Spinal cord (tissue), 10 donors: ENCODE measurements around the gene TMC8. TPM values are rescaled to one million over a fixed set of nuclear protein-coding genes. Genes with fewer than 3 reads are reported as not detected.

Experiments
- DNase-seq, 6 donors: peaks; one replicate each; pipeline versions ENCODE4 v3.0.0 to v3.0.0-alpha.2; 2013 to 2015; ENCODE audit warnings: low spot score in 6 of 6, low read depth in 4 of 6
- H3K27ac ChIP-seq: one replicate; pipeline ENCODE4 v1.5.1; 2013; ENCODE audit warnings: low read depth, low read length, control low read depth
- H3K27me3 ChIP-seq: one replicate; pipeline ENCODE4 v1.6.1; 2013; ENCODE audit warnings: low read length; ENCODE audit not compliant: control insufficient read depth, insufficient read depth
- H3K36me3 ChIP-seq: one replicate; pipeline ENCODE4 v1.6.1; 2013; ENCODE audit warnings: low read length; ENCODE audit not compliant: control insufficient read depth, insufficient read depth
- H3K4me1 ChIP-seq: one replicate; pipeline ENCODE4 v1.6.1; 2013; ENCODE audit warnings: low read length; ENCODE audit not compliant: control insufficient read depth, insufficient read depth
- H3K4me3 ChIP-seq: one replicate; pipeline ENCODE4 v1.5.1; 2013; ENCODE audit warnings: low read depth, low read length, control low read depth
- H3K9me3 ChIP-seq: one replicate; pipeline ENCODE4 v1.6.1; 2013; ENCODE audit warnings: low read length; ENCODE audit not compliant: control insufficient read depth, insufficient read depth
- WGBS: methylation state at CpG from one replicate; pipeline ENCODE4 v1.1.5; 2013; ENCODE audit warnings: missing lambda C conversion rate; ENCODE audit not compliant: insufficient coverage; 5-methylcytosine and 5-hydroxymethylcytosine counted together
- polyA plus RNA-seq, 2 donors: library from polyadenylated mRNA; unstranded; fragments of 120-200 nt; gene quantifications; one replicate each; pipeline ENCODE4 v1.2.1, GENCODE V29; 2013; ENCODE audit not compliant: insufficient read length in 2 of 2
- total RNA-seq, 2 donors: library from RNA; depleted of rRNA in 1 of 2; stranded (reverse); fragments of 120-200 nt in 1 of 2; fragments of >200 nt in 1 of 2; gene quantifications; one replicate each; pipeline versions ENCODE4 v1.2.3 to v1.2.4, GENCODE V29; 2013 to 2014
- donor health status: healthy.

Gene TMC8
- total and polyA plus RNA-seq, 4 donors, result 2.0 to 6.0 (median 3.9) TPM

GRCh38 chr17:78096093-78096492 lies 34.5 kb upstream of the TMC8 start:
- Histone ChIP-seq H3K4me1 (no peaks in the 10 kb centered on the region), H3K9me3 (no peaks in the 10 kb centered on the region), H3K4me3 (no peak overlapping the region), H3K27me3 (no peaks in the 10 kb centered on the region), H3K27ac (no peak overlapping the region), H3K36me3 (peaks cover 87% of the 10 kb centered on the region)
- no peak for DNase-seq
- 90% methylated on average over 2 of the region's 9 CpGs for WGBS

GRCh38 chr17:78101112-78101511 lies 29.5 kb upstream of the TMC8 start:
- H3K36me3 ChIP-seq, result peaks cover 84% of the 10 kb centered on the region
- no peaks in the 10 kb centered on the region for H3K9me3 ChIP-seq
- no peak for DNase-seq
- H3K4me3 ChIP-seq, result no peak overlapping the region
- no peak overlapping the region for H3K27ac ChIP-seq
- WGBS, result 80% methylated on average over 5 of the region's 5 CpGs
- H3K27me3 ChIP-seq, result no peaks in the 10 kb centered on the region
- H3K4me1 ChIP-seq, result peaks cover 6% of the 10 kb centered on the region

GRCh38 chr17:78101542-78101941 lies 29.0 kb upstream of the TMC8 start:
- WGBS, result 68% methylated on average over 4 of the region's 10 CpGs

GRCh38 chr17:78103311-78103710 lies 27.3 kb upstream of the TMC8 start:
- peaks cover 70% of the 10 kb centered on the region for H3K36me3 ChIP-seq
- DNase-seq, result no peak
- H3K4me3 ChIP-seq, result no peak overlapping the region
- 100% methylated on average over 1 of the region's 4 CpGs for WGBS
- peaks cover 6% of the 10 kb centered on the region for H3K4me1 ChIP-seq
- H3K27ac ChIP-seq, result no peak overlapping the region
- no peaks in the 10 kb centered on the region for H3K9me3 ChIP-seq
- no peaks in the 10 kb centered on the region for H3K27me3 ChIP-seq

More at GRCh38 chr17:78101542-78101941, 29.0 kb upstream of the TMC8 start:
- no peaks in the 10 kb centered on the region for H3K9me3 ChIP-seq
- no peak overlapping the region for H3K27ac ChIP-seq
- no peak for DNase-seq
- peaks cover 82% of the 10 kb centered on the region for H3K36me3 ChIP-seq
- H3K4me1 ChIP-seq, result peaks cover 6% of the 10 kb centered on the region
- no peak overlapping the region for H3K4me3 ChIP-seq
- no peaks in the 10 kb centered on the region for H3K27me3 ChIP-seq

GRCh38 chr17:78104540-78104941 lies 26.0 kb upstream of the TMC8 start:
- 94% methylated on average over 28 of the region's 28 CpGs for WGBS
- Histone ChIP-seq H3K9me3 (no peaks in the 10 kb centered on the region), H3K4me3 (no peak overlapping the region), H3K4me1 (peaks cover 13% of the 10 kb centered on the region), H3K27ac (no peak overlapping the region), H3K27me3 (no peaks in the 10 kb centered on the region), H3K36me3 (peaks cover 72% of the 10 kb centered on the region)
- no peak for DNase-seq

- WGBS, result 54% methylated on average over 7 of the region's 16 CpGs
These were observed 25.5 kb upstream of the TMC8 start for GRCh38 chr17:78105101-78105500.

GRCh38 chr17:78105551-78105950 lies 25.0 kb upstream of the TMC8 start:
- DNase-seq, result no peak
- Histone ChIP-seq H3K36me3 (peaks cover 65% of the 10 kb centered on the region), H3K27ac (no peak overlapping the region), H3K4me1 (peaks cover 13% of the 10 kb centered on the region), H3K9me3 (no peaks in the 10 kb centered on the region), H3K27me3 (no peaks in the 10 kb centered on the region), H3K4me3 (no peak overlapping the region)
- 89% methylated on average over 7 of the region's 13 CpGs for WGBS

More at GRCh38 chr17:78105101-78105500, 25.5 kb upstream of the TMC8 start:
- DNase-seq, result no peak
- H3K36me3 ChIP-seq, result peaks cover 69% of the 10 kb centered on the region
- H3K27me3 ChIP-seq, result no peaks in the 10 kb centered on the region
- H3K4me3 ChIP-seq, result no peak overlapping the region
- H3K27ac ChIP-seq, result no peak overlapping the region
- peaks cover 13% of the 10 kb centered on the region for H3K4me1 ChIP-seq
- H3K9me3 ChIP-seq, result no peaks in the 10 kb centered on the region

- DNase-seq, result no peak
- peaks cover 67% of the 10 kb centered on the region for H3K36me3 ChIP-seq
- WGBS, result 69% methylated on average over 7 of the region's 15 CpGs
- H3K27ac ChIP-seq, result no peak overlapping the region
- peaks cover 13% of the 10 kb centered on the region for H3K4me1 ChIP-seq
- H3K27me3 ChIP-seq, result no peaks in the 10 kb centered on the region
- H3K9me3 ChIP-seq, result no peaks in the 10 kb centered on the region
- H3K4me3 ChIP-seq, result no peak overlapping the region
These were observed 24.4 kb upstream of the TMC8 start for GRCh38 chr17:78106211-78106610.

- Histone ChIP-seq H3K4me1 (peaks cover 18% of the 10 kb centered on the region), H3K36me3 (peaks cover 68% of the 10 kb centered on the region), H3K27me3 (no peaks in the 10 kb centered on the region), H3K27ac (no peak overlapping the region), H3K4me3 (no peak overlapping the region), H3K9me3 (no peaks in the 10 kb centered on the region)
- no peak for DNase-seq
- WGBS, result 87% methylated on average over 4 of the region's 10 CpGs
These were observed 23.1 kb upstream of the TMC8 start for GRCh38 chr17:78107457-78107856.

GRCh38 chr17:78107976-78108725 lies 22.4 kb upstream of the TMC8 start:
- 90% methylated on average over 16 of the region's 21 CpGs for WGBS
- DNase-seq, result no peak
- Histone ChIP-seq H3K4me1 (peaks cover 22% of the 10 kb centered on the region), H3K9me3 (no peaks in the 10 kb centered on the region), H3K27me3 (no peaks in the 10 kb centered on the region), H3K36me3 (peaks cover 67% of the 10 kb centered on the region), H3K4me3 (no peak overlapping the region), H3K27ac (no peak overlapping the region)
